ENCODE data around the gene GALNT17. TPM values are rescaled to one million over a fixed set of nuclear protein-coding genes. Genes with fewer than 3 reads are reported as not detected.

The GALNT17 gene
- total RNA-seq, 1 donor from 2014 or later = 2.7 TPM

GRCh38 chr7:71652510-71652909 lies 520.6 kb downstream of the GALNT17 start:
- Mint-ChIP-seq H3K4me1 (no peaks in the 10 kb centered on the region), H3K27me3 (ENCODE audit: low read depth) (peaks cover 6% of the 10 kb centered on the region), H3K4me3 (no peak overlapping the region), H3K36me3 (peaks cover 7% of the 10 kb centered on the region), H3K9me3 (peaks cover 12% of the 10 kb centered on the region), H3K27ac (no peak overlapping the region)
- DNase-seq (ENCODE audit: low spot score in 2 of 2, unreplicated experiment in 2 of 2) = no peak
- TF ChIP-seq CTCF (IDR thresholded peaks at IDR 0.05; ENCODE audit: unreplicated experiment) = no peak

- DNase-seq (ENCODE audit: low spot score in 2 of 2, unreplicated experiment in 2 of 2) = no peak
- H3K36me3 Mint-ChIP-seq = no peaks in the 10 kb centered on the region
- H3K9me3 Mint-ChIP-seq = no peaks in the 10 kb centered on the region
- H3K4me1 Mint-ChIP-seq = no peaks in the 10 kb centered on the region
- TF ChIP-seq CTCF (IDR thresholded peaks at IDR 0.05; ENCODE audit: unreplicated experiment) = no peak
- no peak overlapping the region for H3K4me3 Mint-ChIP-seq
- peaks cover 4% of the 10 kb centered on the region for H3K27me3 Mint-ChIP-seq (ENCODE audit: low read depth)
- H3K27ac Mint-ChIP-seq = no peak overlapping the region
Measured at GRCh38 chr7:71657386-71657785, 525.4 kb downstream of the GALNT17 start.

- H3K27me3 Mint-ChIP-seq (ENCODE audit: low read depth) = peaks cover 4% of the 10 kb centered on the region
Measured at GRCh38 chr7:71659622-71660021, 527.7 kb downstream of the GALNT17 start.

GRCh38 chr7:71661671-71662224 lies 529.8 kb downstream of the GALNT17 start:
- H3K27me3 Mint-ChIP-seq (ENCODE audit: low read depth) = no peaks in the 10 kb centered on the region

More at GRCh38 chr7:71659622-71660021, 527.7 kb downstream of the GALNT17 start:
- Mint-ChIP-seq H3K9me3 (peaks cover 9% of the 10 kb centered on the region), H3K27ac (no peak overlapping the region), H3K4me3 (no peak overlapping the region), H3K4me1 (no peaks in the 10 kb centered on the region), H3K36me3 (no peaks in the 10 kb centered on the region)
- TF ChIP-seq CTCF (IDR thresholded peaks at IDR 0.05; ENCODE audit: unreplicated experiment) = no peak
- no peak for DNase-seq (ENCODE audit: low spot score in 2 of 2, unreplicated experiment in 2 of 2)

GRCh38 chr7:71665716-71666115 lies 533.8 kb downstream of the GALNT17 start:
- Mint-ChIP-seq H3K4me1 (peaks cover 5% of the 10 kb centered on the region), H3K27me3 (ENCODE audit: low read depth) (no peaks in the 10 kb centered on the region), H3K9me3 (peaks cover 9% of the 10 kb centered on the region), H3K4me3 (no peak overlapping the region), H3K36me3 (no peaks in the 10 kb centered on the region), H3K27ac (no peak overlapping the region)
- no peak for TF ChIP-seq CTCF (IDR thresholded peaks at IDR 0.05; ENCODE audit: unreplicated experiment)
- DNase-seq (ENCODE audit: low spot score in 2 of 2, unreplicated experiment in 2 of 2) = no peak

More at GRCh38 chr7:71661671-71662224, 529.8 kb downstream of the GALNT17 start:
- no peak overlapping the region for H3K27ac Mint-ChIP-seq
- no peaks in the 10 kb centered on the region for H3K36me3 Mint-ChIP-seq
- H3K9me3 Mint-ChIP-seq = peaks cover 9% of the 10 kb centered on the region
- H3K4me3 Mint-ChIP-seq = no peak overlapping the region
- H3K4me1 Mint-ChIP-seq = no peaks in the 10 kb centered on the region
- no peak for DNase-seq (ENCODE audit: low spot score in 2 of 2, unreplicated experiment in 2 of 2)
- TF ChIP-seq CTCF (IDR thresholded peaks at IDR 0.05; ENCODE audit: unreplicated experiment) = no peak

- TF ChIP-seq CTCF (IDR thresholded peaks at IDR 0.05; ENCODE audit: unreplicated experiment) = no peak
- H3K27ac Mint-ChIP-seq = no peak overlapping the region
- H3K36me3 Mint-ChIP-seq = no peaks in the 10 kb centered on the region
- H3K27me3 Mint-ChIP-seq (ENCODE audit: low read depth) = no peaks in the 10 kb centered on the region
- H3K4me3 Mint-ChIP-seq = no peak overlapping the region
- no peak for DNase-seq (ENCODE audit: low spot score in 2 of 2, unreplicated experiment in 2 of 2)
- H3K4me1 Mint-ChIP-seq = peaks cover 5% of the 10 kb centered on the region
- no peaks in the 10 kb centered on the region for H3K9me3 Mint-ChIP-seq
Measured at GRCh38 chr7:71668572-71668971, 536.6 kb downstream of the GALNT17 start.
